ENCODE data around the gene INSRR. TPM values are rescaled to one million over a fixed set of nuclear protein-coding genes. Genes with fewer than 3 reads are reported as not detected.

INSRR gene
- total and polyA plus RNA-seq, 9 of the 15 experiments (the other 6 are each of a cell fraction or from before 2014, with no cell fraction given), result 0.03 to 0.18 (median 0.06) TPM; not detected in 3

DNA sequence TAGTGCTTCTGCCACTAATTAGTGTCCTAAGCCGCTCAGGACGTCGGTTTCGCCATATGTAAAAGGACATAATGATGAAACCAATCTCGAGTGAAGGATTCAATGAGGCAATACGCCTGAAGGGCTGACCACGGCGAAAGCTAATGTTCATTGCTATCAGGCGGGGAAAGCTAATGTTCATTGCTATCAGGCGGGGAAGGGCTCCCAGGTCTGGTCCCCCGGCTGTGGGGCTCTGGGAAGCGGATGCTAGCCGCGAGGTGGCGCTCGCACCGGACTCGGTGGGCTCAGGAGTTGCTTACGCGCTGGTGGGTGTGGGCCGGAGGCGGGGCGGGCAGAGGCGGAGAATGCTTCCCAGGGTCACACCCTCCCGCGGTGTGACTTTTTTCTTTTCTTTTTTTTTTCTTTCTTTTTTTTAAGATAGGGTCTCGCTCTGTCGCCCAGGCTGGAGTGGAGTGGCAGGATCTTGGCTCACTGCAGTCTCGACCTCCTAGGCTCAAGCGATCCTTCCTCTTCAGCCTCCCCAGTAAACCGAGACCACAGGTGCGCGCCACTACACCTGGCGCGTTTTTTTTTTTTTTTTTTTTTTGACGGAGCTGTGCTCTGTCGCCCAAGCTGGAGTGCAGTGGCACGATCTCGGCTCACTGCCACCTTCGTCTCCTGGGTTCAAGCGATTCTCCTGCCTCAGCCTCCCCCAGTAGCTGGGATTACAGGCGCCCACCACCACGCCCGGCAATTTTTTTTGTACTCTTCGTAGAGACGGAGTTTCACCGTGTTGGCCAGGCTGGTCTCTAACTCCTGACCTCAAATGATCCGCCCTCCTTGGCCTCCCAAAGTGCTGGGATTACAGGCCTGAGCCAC, 33.5 kb upstream of the INSRR start (continued):
- TF ChIP-seq ETV1 (tag; conservative IDR thresholded peaks at IDR 0.05; ENCODE audit: low read depth), result no peak
- TF ChIP-seq KHSRP (IDR thresholded peaks at IDR 0.05), result no peak
- no peak for TF ChIP-seq ZNF76 (CRISPR knock-in tag; IDR thresholded peaks at IDR 0.05; ENCODE audit: borderline replicate concordance)
- TF ChIP-seq RBM14 (IDR thresholded peaks at IDR 0.05; ENCODE audit: borderline replicate concordance, insufficient read depth, low read depth, low read length), result no peak
- TF ChIP-seq TEAD2 (tag; IDR thresholded peaks at IDR 0.05), result 0 out of 2 replicates have a peak, but pooled peaks have one; percentile 12
- peak; percentile 48; the same call in 1 of the 2 replicates for TF ChIP-seq MYC (IDR thresholded peaks at IDR 0.05; ENCODE audit: low read depth, low read length)
- TF ChIP-seq MYC (CRISPR knock-in tag; IDR thresholded peaks at IDR 0.05; ENCODE audit: borderline replicate concordance, low read depth), result no peak
- TF ChIP-seq SNIP1 (IDR thresholded peaks at IDR 0.05; ENCODE audit: low read depth), result no peak
- 0 out of 2 replicates have a peak, but pooled peaks have one; percentile 50 for TF ChIP-seq JUN (IDR thresholded peaks at IDR 0.05; ENCODE audit: borderline replicate concordance, low read depth, low read length)
- no peak for TF ChIP-seq JUN (CRISPR knock-in tag; IDR thresholded peaks at IDR 0.05; ENCODE audit: borderline replicate concordance)
- TF ChIP-seq TAF7 (tag; IDR thresholded peaks at IDR 0.05), result no peak
- TF ChIP-seq ZBTB34 (CRISPR knock-in tag; IDR thresholded peaks at IDR 0.05), result no peak
- TF ChIP-seq SP1 (CRISPR knock-in tag; IDR thresholded peaks at IDR 0.05), result peak; percentile 84
- no peak for TF ChIP-seq U2AF2 (optimal IDR thresholded peaks at IDR 0.05; ENCODE audit: low read depth, low read length)
- no peak for TF ChIP-seq COPS2 (conservative IDR thresholded peaks at IDR 0.05)
- no peak for TF ChIP-seq ZNF785 (CRISPR knock-in tag; IDR thresholded peaks at IDR 0.05)
- TF ChIP-seq SNAPC5 (CRISPR knock-in tag; IDR thresholded peaks at IDR 0.05), result no peak
- no peak for TF ChIP-seq NCOA2 (IDR thresholded peaks at IDR 0.05; ENCODE audit: partially characterized antibody in 2 of 2)
- TF ChIP-seq SRSF9 (IDR thresholded peaks at IDR 0.05; ENCODE audit: borderline replicate concordance, low read depth, low read length), result no peak
- no peak for TF ChIP-seq NR2F6 (CRISPR knock-in tag; IDR thresholded peaks at IDR 0.05)
- no peak for TF ChIP-seq TCFL5 (CRISPR knock-in tag; conservative IDR thresholded peaks at IDR 0.05)
- TF ChIP-seq ZKSCAN8 (CRISPR knock-in tag; IDR thresholded peaks at IDR 0.05), result no peak
- TF ChIP-seq, protein P1, sequence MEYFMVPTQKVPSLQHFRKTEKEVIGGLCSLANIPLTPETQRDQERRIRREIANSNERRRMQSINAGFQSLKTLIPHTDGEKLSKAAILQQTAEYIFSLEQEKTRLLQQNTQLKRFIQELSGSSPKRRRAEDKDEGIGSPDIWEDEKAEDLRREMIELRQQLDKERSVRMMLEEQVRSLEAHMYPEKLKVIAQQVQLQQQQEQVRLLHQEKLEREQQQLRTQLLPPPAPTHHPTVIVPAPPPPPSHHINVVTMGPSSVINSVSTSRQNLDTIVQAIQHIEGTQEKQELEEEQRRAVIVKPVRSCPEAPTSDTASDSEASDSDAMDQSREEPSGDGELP (CRISPR knock-in tag; IDR thresholded peaks at IDR 0.05; ENCODE audit: borderline replicate concordance), result peak; percentile 79; the same call in 1 of the 2 replicates
- TF ChIP-seq ZC3H4 (CRISPR knock-in tag; IDR thresholded peaks at IDR 0.05; ENCODE audit: borderline replicate concordance), result no peak
- TF ChIP-seq BHLHE40 (IDR thresholded peaks at IDR 0.05; ENCODE audit: low read length), result 0 out of 2 replicates have a peak, but pooled peaks have one; percentile 35
- TF ChIP-seq CREB1 (IDR thresholded peaks at IDR 0.05), result 0 out of 2 replicates have a peak, but pooled peaks have one; percentile 34
- peak; percentile 60 for TF ChIP-seq CREB1 (CRISPR knock-in tag; IDR thresholded peaks at IDR 0.05)

All from K562 (cell line).